Measurements from ENCODE around the gene COMMD4.
"Not testable (repeated sequence)": the region's sequence is repeated elsewhere in the genome, so short reads cannot be mapped to it uniquely, and the experiment has no call there.

Gene COMMD4

DNA sequence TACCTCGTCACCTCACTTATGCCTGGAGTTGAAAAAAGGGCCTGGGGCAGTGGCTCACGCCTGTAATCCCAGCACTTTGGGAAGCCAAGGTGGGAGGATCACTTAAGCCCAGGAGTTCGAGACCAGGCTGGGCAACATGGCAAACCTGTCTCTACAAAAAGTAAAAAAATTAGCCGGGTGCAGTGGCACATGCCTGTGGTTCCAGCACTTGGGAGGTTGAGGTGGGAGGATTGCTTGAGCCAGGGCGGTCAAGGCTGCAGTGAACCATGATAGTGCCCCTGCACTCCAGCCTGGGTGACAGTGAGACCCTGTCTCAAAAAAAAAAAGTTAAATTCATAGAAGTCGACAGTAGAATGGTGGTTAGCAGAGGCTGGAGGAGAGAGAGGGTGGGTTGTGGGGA, 6.4 kb downstream of the COMMD4 start:
- no peak for DNase-seq (ENCODE audit: extremely low read depth, low read depth)

DNA sequence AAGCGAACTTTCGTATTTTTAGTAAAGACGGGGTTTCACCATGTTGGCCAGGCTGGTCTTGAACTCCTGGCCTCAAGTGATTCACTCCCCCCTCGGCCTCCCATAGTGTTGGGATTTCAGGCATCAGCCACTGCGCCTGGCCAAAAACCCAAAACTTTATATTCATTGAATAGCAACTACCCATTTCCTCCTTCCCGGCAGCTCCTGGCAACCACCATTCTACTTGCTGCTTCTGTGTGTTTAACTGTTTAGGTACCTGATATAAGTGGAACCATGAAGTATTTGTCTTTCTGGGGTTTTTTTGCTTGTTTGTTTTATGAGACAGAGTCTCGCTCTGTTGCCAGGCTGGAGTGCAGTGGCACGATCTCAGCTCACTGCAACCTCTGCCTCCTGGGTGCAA, 8.1 kb downstream of the COMMD4 start:
- not testable (repeated sequence) for DNase-seq (ENCODE audit: extremely low read depth, low read depth)

More for the DNA sequence above, 6.4 kb downstream of the COMMD4 start:
- TF ChIP-seq, protein P1, sequence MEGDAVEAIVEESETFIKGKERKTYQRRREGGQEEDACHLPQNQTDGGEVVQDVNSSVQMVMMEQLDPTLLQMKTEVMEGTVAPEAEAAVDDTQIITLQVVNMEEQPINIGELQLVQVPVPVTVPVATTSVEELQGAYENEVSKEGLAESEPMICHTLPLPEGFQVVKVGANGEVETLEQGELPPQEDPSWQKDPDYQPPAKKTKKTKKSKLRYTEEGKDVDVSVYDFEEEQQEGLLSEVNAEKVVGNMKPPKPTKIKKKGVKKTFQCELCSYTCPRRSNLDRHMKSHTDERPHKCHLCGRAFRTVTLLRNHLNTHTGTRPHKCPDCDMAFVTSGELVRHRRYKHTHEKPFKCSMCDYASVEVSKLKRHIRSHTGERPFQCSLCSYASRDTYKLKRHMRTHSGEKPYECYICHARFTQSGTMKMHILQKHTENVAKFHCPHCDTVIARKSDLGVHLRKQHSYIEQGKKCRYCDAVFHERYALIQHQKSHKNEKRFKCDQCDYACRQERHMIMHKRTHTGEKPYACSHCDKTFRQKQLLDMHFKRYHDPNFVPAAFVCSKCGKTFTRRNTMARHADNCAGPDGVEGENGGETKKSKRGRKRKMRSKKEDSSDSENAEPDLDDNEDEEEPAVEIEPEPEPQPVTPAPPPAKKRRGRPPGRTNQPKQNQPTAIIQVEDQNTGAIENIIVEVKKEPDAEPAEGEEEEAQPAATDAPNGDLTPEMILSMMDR (IDR thresholded peaks at IDR 0.05; ENCODE audit: low read depth, low read length): no peak

DNA sequence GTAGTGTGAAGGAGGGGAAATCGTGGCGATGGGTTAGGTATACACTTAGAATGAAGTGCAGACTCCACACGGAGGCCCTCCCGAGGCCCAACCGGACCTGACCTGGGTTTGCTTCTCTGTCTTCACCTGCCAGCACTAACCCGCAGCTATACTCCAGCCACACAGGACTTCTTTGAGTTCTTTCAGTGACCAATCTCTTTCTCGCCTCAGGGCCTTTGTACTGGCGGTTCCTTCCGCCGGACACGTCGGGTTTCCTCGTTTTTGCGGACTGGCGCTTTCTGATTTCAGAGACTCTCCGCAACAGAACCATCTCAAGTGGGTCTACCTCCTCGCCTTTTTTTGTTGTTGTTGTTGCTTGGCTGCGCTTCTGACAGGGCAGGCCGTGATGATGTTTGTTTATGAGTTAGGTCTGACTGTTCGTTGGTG, 10.9 kb downstream of the COMMD4 start, which contains the start of gene NEIL1:
NEIL1 (plus strand) TSS at position 244 of the 426 bp plus-strand sequence. CDS start 1,867 bp downstream, outside the sequence.
- no peak for DNase-seq (ENCODE audit: extremely low read depth, low read depth)
- TF ChIP-seq, protein P1 (IDR thresholded peaks at IDR 0.05; ENCODE audit: low read depth, low read length): no peak

DNA sequence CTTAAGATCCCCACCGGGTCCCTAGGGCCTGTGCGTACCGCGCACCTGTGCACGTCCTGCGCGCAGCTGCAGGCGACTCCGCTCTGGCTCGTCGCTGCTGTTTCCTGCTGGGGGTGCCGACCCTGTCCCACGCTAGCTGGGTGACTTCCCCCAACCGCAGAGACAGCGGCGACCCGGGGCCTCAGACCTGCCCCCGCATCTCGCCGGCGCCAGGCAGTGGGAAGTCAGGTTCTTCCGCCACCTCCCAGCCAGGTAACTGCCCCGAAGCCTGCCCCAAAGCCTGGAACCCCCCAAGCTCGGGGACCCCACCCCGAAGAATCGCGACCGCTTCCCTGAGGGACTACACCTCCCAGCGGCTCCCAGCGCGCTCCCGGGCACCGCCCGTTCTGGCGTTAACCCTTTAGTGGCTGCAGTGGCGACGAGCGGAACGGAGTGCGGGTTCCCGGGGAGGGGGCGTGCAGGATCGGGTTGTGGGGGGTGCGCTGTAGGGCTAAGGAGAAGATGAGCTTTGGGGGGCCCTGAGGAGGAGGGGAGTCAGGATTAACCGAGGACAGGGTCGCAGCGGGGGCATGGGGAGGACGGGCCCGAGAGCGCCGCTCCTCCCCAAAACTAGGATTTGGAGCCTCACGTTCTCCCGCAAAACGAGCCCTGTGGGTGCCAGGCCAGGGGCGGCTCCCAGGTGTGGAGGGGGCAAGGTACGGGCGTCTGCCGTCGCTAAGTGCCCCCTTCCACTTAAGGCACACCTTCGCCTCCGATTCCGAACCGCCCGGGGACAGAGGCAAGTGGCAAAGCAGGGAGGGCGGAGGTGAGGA, 11.6 kb downstream of the COMMD4 start:
- DNase-seq (ENCODE audit: extremely low read depth, low read depth): no peak
- TF ChIP-seq, protein P1 (IDR thresholded peaks at IDR 0.05; ENCODE audit: low read depth, low read length): no peak

DNA sequence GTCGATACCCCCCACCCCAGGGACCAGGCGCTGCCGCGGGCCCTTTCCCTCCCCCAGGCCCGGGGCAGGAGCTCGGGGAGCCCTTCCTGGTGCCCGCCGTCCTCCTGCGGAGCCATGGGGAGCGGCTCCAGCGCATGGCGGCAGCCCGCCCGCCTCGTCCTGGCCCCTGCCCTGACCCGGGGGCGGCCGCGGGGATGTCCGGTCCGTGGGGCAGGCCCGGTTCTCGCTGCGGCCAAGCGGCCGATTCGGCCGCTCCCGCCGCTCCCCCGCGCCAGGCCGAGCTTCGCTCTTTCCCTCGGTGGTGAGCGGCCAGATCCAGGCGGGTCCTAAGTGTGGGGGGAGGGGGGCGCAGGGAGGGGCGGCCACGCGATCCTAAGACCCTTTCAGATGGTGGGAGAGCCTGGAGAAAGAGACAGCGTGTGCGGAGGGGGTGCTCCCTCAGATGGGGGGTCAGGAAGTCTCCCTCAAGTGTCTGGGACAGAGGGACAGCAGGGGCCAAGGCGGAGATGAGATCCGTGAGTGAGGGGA, 12.2 kb downstream of the COMMD4 start:
- TF ChIP-seq, protein P1 (IDR thresholded peaks at IDR 0.05; ENCODE audit: low read depth, low read length): no peak
- no peak for DNase-seq (ENCODE audit: extremely low read depth, low read depth)

DNA sequence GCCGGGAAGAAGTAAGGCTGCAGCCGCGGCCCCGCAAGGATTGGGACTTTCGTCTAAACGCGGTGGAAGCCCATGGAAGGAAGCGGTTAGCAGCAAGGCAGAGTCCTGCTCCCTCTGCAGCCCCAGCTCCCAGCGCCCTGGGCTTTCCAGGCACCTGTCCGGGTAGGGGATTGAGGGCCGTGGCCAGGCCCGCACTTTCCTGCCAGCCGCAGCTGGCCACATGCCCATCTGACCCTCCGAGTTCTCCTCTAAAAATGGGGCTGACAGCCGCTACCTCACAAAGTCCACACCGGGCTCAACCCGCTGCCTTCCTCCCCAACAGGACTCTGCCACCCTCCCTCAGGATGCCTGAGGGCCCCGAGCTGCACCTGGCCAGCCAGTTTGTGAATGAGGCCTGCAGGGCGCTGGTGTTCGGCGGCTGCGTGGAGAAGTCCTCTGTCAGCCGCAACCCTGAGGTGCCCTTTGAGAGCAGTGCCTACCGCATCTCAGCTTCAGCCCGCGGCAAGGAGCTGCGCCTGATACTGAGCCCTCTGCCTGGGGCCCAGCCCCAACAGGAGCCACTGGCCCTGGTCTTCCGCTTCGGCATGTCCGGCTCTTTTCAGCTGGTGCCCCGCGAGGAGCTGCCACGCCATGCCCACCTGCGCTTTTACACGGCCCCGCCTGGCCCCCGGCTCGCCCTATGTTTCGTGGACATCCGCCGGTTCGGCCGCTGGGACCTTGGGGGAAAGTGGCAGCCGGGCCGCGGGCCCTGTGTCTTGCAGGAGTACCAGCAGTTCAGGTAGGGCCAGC, 12.9 kb downstream of the COMMD4 start:
- TF ChIP-seq, protein P1 (IDR thresholded peaks at IDR 0.05; ENCODE audit: low read depth, low read length): no peak
- DNase-seq (ENCODE audit: extremely low read depth, low read depth): no peak

DNA sequence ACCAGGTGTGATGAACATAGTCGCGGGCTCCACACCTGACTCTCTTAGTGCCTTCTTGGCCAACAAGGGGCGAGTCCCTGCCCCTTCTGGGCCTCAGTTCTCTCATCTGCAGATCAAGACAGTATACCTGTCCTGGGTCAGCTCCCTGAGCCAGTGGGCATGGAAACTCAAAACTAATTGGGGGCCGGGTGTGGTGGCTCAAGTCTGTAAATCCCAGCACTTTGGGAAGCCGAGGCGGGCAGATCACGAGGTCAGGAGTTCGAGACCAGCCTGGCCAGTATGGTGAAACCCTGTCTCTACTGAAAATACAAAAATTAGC, 13.4 kb downstream of the COMMD4 start:
- DNase-seq (ENCODE audit: extremely low read depth, low read depth): not testable (repeated sequence)
